HepG2 (cell line): ENCODE measurements around the gene UBE2S. TPM values are rescaled to one million over a fixed set of nuclear protein-coding genes. Genes with fewer than 3 reads are reported as not detected.

Experiments used
- FOXC1 ChIP-seq: sonication (generic); formaldehyde crosslinking; IDR thresholded peaks from 2 replicates; pipeline ENCODE4 v1.8.0; 2022; ENCODE audit warnings: mild to moderate bottlenecking, missing genetic modification reagents, borderline replicate concordance
- IRF2 ChIP-seq: IDR thresholded peaks from 2 replicates; pipeline ENCODE4 v1.6.1; 2018; ENCODE audit warnings: missing genetic modification reagents, missing compliant biosample characterization
- KDM1A ChIP-seq: IDR thresholded peaks from 2 replicates; pipeline ENCODE4 v1.6.1; 2016; ENCODE audit warnings: missing compliant biosample characterization
- MAF1 ChIP-seq: sonication (generic); formaldehyde crosslinking; IDR thresholded peaks from 2 replicates; pipeline ENCODE4 v1.5.0; 2020; ENCODE audit warnings: missing genetic modification reagents, borderline replicate concordance
- MIER2 ChIP-seq: IDR thresholded peaks from 2 replicates; pipeline ENCODE4 v1.6.1; 2016; ENCODE audit warnings: missing biosample characterization, missing genetic modification reagents
- NCOA2 ChIP-seq: sonication (generic); formaldehyde crosslinking; IDR thresholded peaks from 2 replicates; pipeline ENCODE4 v1.8.0; 2022; ENCODE audit warnings: inconsistent platforms
- NR2F1 ChIP-seq, 2 experiments: fragments of 450-650 bp in 1 of 2; formaldehyde crosslinking in 1 of 2; IDR thresholded peaks; 2 replicates each; pipeline versions ENCODE4 v1.5.0 to v1.6.1; 2016 to 2020; ENCODE audit warnings: mild to moderate bottlenecking in 1 of 2, missing compliant biosample characterization in 1 of 2, missing genetic modification reagents in 1 of 2, moderate library complexity in 1 of 2
- SNRNP70 ChIP-seq: fragments of 200-400 bp; formaldehyde crosslinking; IDR thresholded peaks from 2 replicates; pipeline ENCODE4 v1.6.1; 2017; ENCODE audit warnings: mild to moderate bottlenecking, low read depth, low read length, moderate library complexity
- SP4 ChIP-seq: sonication (generic); formaldehyde crosslinking; IDR thresholded peaks from 2 replicates; pipeline ENCODE4 v1.8.1; 2023; ENCODE audit warnings: mild to moderate bottlenecking, missing genetic modification reagents
- ZBTB7A ChIP-seq: sonication (generic); formaldehyde crosslinking; IDR thresholded peaks from 2 replicates; pipeline ENCODE4 v1.8.0; 2022; ENCODE audit warnings: mild to moderate bottlenecking, missing genetic modification reagents
- ZNF101 ChIP-seq: sonication (generic); formaldehyde crosslinking; IDR thresholded peaks from 2 replicates; pipeline ENCODE4 v1.4.0; 2020; ENCODE audit warnings: mild to moderate bottlenecking, low read depth, missing genetic modification reagents, borderline replicate concordance
- ZNF232 ChIP-seq: sonication (generic); formaldehyde crosslinking; IDR thresholded peaks from 2 replicates; pipeline ENCODE4 v1.4.0; 2020; ENCODE audit warnings: missing genetic modification reagents, borderline replicate concordance
- ZNF296 ChIP-seq: sonication (generic); formaldehyde crosslinking; conservative IDR thresholded peaks from 2 replicates; pipeline ENCODE4 v1.5.0; 2020; ENCODE audit warnings: mild to moderate bottlenecking, missing genetic modification reagents
- ZNF468 ChIP-seq: sonication (generic); formaldehyde crosslinking; IDR thresholded peaks from 2 replicates; pipeline ENCODE4 v1.8.0; 2022; ENCODE audit warnings: mild to moderate bottlenecking, moderate library complexity, missing genetic modification reagents
- ZNF558 ChIP-seq: sonication (generic); formaldehyde crosslinking; IDR thresholded peaks from 2 replicates; pipeline ENCODE4 v1.9.0; 2022; ENCODE audit warnings: mild to moderate bottlenecking, missing genetic modification reagents, borderline replicate concordance
- ZSCAN22 ChIP-seq: sonication (generic); formaldehyde crosslinking; IDR thresholded peaks from 2 replicates; pipeline ENCODE4 v1.4.0; 2020; ENCODE audit warnings: mild to moderate bottlenecking, missing genetic modification reagents
- polyA plus RNA-seq, 8 experiments: library from polyadenylated mRNA; depleted of rRNA in 3 of 8; stranded (reverse) in 7 of 8; unstranded in 1 of 8; fragments of >200 nt; fragmentation: Illumina TruSeq in 4 of 8; extraction: Trizol in 4 of 8; gene quantifications; 2 replicates each; pipeline versions ENCODE4 v1.2.1 to v1.2.3, GENCODE V29; 2011 to 2016; ENCODE audit warnings: low read depth in 4 of 8, missing spikeins in 1 of 8, mixed read lengths in 1 of 8; ENCODE audit not compliant: insufficient read depth in 1 of 8
- total RNA-seq, 5 experiments: library from RNA; depleted of rRNA; stranded (reverse); fragments of >200 nt; fragmentation: Illumina TruSeq; extraction: Trizol; gene quantifications; 2 replicates each; pipeline ENCODE4 v1.2.3, GENCODE V29; 2016; ENCODE audit warnings: low read depth in 1 of 5
- TF ChIP-seq, protein P1 (sequence below): IDR thresholded peaks from 2 replicates; pipeline ENCODE4 v1.4.0; 2020; ENCODE audit warnings: mild to moderate bottlenecking, missing genetic modification reagents
- TF ChIP-seq, protein P2 (sequence below): sonication (generic); formaldehyde crosslinking; IDR thresholded peaks from 2 replicates; pipeline ENCODE4 v1.4.0; 2020; ENCODE audit warnings: missing genetic modification reagents, mild to moderate bottlenecking, borderline replicate concordance
- TF ChIP-seq, protein P3 (sequence below): sonication (generic); formaldehyde crosslinking; conservative IDR thresholded peaks from 2 replicates; pipeline ENCODE4 v1.4.0; 2020; ENCODE audit warnings: missing genetic modification reagents
- TF ChIP-seq, protein P4 (sequence below): IDR thresholded peaks from 2 replicates; pipeline ENCODE4 v1.6.1; 2018; ENCODE audit warnings: missing genetic modification reagents
- TF ChIP-seq, protein P5 (sequence below): sonication (generic); formaldehyde crosslinking; IDR thresholded peaks from 2 replicates; pipeline ENCODE4 v1.5.1; 2020; ENCODE audit warnings: missing genetic modification reagents, mild to moderate bottlenecking, borderline replicate concordance

The UBE2S gene
- total and polyA plus RNA-seq, 2 of the 13 experiments (the other 11 are each of a cell fraction or from before 2014, with no cell fraction given): 32.2 to 39.3 TPM

DNA sequence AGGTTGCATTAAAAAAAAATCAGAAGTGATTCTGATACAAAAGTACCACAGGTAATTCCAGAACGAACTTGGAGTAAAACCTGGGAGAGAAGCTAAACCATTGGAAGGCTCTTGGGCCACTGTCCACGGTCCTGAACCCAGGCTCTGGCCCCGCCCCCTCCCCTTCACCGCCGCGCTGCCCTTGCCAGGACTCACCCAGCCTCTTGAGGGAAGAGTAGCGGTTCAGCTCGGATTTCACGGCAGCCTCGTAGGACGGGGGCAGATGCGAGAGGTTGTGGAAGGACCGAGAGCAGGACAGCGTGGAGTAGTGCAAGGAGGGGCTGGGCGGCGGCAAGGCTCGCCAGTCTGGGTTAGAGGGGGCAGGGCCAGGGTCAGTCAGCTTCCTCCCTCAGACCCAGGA is 29.8 kb upstream of the UBE2S start (continued):
- TF ChIP-seq, protein P1, sequence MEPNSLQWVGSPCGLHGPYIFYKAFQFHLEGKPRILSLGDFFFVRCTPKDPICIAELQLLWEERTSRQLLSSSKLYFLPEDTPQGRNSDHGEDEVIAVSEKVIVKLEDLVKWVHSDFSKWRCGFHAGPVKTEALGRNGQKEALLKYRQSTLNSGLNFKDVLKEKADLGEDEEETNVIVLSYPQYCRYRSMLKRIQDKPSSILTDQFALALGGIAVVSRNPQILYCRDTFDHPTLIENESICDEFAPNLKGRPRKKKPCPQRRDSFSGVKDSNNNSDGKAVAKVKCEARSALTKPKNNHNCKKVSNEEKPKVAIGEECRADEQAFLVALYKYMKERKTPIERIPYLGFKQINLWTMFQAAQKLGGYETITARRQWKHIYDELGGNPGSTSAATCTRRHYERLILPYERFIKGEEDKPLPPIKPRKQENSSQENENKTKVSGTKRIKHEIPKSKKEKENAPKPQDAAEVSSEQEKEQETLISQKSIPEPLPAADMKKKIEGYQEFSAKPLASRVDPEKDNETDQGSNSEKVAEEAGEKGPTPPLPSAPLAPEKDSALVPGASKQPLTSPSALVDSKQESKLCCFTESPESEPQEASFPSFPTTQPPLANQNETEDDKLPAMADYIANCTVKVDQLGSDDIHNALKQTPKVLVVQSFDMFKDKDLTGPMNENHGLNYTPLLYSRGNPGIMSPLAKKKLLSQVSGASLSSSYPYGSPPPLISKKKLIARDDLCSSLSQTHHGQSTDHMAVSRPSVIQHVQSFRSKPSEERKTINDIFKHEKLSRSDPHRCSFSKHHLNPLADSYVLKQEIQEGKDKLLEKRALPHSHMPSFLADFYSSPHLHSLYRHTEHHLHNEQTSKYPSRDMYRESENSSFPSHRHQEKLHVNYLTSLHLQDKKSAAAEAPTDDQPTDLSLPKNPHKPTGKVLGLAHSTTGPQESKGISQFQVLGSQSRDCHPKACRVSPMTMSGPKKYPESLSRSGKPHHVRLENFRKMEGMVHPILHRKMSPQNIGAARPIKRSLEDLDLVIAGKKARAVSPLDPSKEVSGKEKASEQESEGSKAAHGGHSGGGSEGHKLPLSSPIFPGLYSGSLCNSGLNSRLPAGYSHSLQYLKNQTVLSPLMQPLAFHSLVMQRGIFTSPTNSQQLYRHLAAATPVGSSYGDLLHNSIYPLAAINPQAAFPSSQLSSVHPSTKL (CRISPR knock-in tag): peak; percentile 36; the same call in 1 of the 2 replicates
- peak; percentile 55; the same call in 1 of the 2 replicates for TF ChIP-seq MAF1
- peak; percentile 64; the same call in 1 of the 2 replicates for TF ChIP-seq IRF2 (CRISPR knock-in tag)
- TF ChIP-seq, protein P2, sequence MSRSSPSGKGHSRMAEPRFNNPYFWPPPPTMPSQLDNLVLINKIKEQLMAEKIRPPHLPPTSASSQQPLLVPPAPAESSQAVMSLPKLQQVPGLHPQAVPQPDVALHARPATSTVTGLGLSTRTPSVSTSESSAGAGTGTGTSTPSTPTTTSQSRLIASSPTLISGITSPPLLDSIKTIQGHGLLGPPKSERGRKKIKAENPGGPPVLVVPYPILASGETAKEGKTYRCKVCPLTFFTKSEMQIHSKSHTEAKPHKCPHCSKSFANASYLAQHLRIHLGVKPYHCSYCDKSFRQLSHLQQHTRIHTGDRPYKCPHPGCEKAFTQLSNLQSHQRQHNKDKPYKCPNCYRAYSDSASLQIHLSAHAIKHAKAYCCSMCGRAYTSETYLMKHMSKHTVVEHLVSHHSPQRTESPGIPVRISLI: no peak
- no peak for TF ChIP-seq ZNF468 (CRISPR knock-in tag)
- no peak for TF ChIP-seq NR2F1 (CRISPR knock-in tag; IDR thresholded peaks at IDR 0.05)
- TF ChIP-seq, protein P3, sequence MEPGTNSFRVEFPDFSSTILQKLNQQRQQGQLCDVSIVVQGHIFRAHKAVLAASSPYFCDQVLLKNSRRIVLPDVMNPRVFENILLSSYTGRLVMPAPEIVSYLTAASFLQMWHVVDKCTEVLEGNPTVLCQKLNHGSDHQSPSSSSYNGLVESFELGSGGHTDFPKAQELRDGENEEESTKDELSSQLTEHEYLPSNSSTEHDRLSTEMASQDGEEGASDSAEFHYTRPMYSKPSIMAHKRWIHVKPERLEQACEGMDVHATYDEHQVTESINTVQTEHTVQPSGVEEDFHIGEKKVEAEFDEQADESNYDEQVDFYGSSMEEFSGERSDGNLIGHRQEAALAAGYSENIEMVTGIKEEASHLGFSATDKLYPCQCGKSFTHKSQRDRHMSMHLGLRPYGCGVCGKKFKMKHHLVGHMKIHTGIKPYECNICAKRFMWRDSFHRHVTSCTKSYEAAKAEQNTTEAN (CRISPR knock-in tag): 0 out of 2 replicates have a peak, but pooled peaks have one; percentile 59
- peak; percentile 37; the same call in 1 of the 2 replicates for TF ChIP-seq SP4 (CRISPR knock-in tag)
- TF ChIP-seq ZBTB7A (CRISPR knock-in tag): peak; percentile 56; the same call in 1 of the 2 replicates
- peak; percentile 34; the same call in 1 of the 2 replicates for TF ChIP-seq FOXC1 (CRISPR knock-in tag)
- TF ChIP-seq ZNF296 (CRISPR knock-in tag): no peak
- TF ChIP-seq, protein P4, sequence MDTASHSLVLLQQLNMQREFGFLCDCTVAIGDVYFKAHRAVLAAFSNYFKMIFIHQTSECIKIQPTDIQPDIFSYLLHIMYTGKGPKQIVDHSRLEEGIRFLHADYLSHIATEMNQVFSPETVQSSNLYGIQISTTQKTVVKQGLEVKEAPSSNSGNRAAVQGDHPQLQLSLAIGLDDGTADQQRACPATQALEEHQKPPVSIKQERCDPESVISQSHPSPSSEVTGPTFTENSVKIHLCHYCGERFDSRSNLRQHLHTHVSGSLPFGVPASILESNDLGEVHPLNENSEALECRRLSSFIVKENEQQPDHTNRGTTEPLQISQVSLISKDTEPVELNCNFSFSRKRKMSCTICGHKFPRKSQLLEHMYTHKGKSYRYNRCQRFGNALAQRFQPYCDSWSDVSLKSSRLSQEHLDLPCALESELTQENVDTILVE (CRISPR knock-in tag): peak; percentile 78
- no peak for TF ChIP-seq ZNF101 (CRISPR knock-in tag)
- 0 out of 2 replicates have a peak, but pooled peaks have one; percentile 32 for TF ChIP-seq ZSCAN22 (CRISPR knock-in tag)
- no peak for TF ChIP-seq KDM1A (CRISPR knock-in tag)
- peak; percentile 90; the same call in 1 of the 2 replicates for TF ChIP-seq ZNF232 (CRISPR knock-in tag)
- TF ChIP-seq NCOA2 (CRISPR knock-in tag): peak; percentile 65
- peak; percentile 63; the same call in 1 of the 2 replicates for TF ChIP-seq ZNF558 (CRISPR knock-in tag)
- TF ChIP-seq, protein P5, sequence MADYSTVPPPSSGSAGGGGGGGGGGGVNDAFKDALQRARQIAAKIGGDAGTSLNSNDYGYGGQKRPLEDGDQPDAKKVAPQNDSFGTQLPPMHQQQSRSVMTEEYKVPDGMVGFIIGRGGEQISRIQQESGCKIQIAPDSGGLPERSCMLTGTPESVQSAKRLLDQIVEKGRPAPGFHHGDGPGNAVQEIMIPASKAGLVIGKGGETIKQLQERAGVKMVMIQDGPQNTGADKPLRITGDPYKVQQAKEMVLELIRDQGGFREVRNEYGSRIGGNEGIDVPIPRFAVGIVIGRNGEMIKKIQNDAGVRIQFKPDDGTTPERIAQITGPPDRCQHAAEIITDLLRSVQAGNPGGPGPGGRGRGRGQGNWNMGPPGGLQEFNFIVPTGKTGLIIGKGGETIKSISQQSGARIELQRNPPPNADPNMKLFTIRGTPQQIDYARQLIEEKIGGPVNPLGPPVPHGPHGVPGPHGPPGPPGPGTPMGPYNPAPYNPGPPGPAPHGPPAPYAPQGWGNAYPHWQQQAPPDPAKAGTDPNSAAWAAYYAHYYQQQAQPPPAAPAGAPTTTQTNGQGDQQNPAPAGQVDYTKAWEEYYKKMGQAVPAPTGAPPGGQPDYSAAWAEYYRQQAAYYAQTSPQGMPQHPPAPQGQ (CRISPR knock-in tag): no peak
- TF ChIP-seq MIER2 (CRISPR knock-in tag): peak; percentile 99
- no peak for TF ChIP-seq SNRNP70
